B cell (primary cell): Measurements from ENCODE around the gene MAP2K5. TPM values are rescaled to one million over a fixed set of nuclear protein-coding genes. Genes with fewer than 3 reads are reported as not detected.

Experiments used
- ATAC-seq: fragments of 200-7000 bp; cut with Tn5 transposase; one replicate; pipeline ENCODE4 v1.10.0; 2021; ENCODE audit warnings: low read depth, mild to moderate bottlenecking, moderate number of reproducible peaks, moderate library complexity
- CTCF ChIA-PET: fragments of 350-600 bp; sonication (Branson Sonifier 250); formaldehyde crosslinking; loops from one replicate; lab custom pipeline; 2021; ENCODE audit warnings: antibody characterized with exemption, inconsistent platforms; lab: Charles Lee
- POLR2A ChIA-PET: fragments of 350-600 bp; sonication (Branson Sonifier 250); formaldehyde crosslinking; loops from one replicate; lab custom pipeline; 2021; ENCODE audit warnings: antibody characterized with exemption; lab: Charles Lee
- DNase-seq: peaks from one replicate; pipeline ENCODE4 v3.0.0; 2013
- H2AFZ ChIP-seq: 2 replicates; pipeline ENCODE4 v1.6.1; 2012; ENCODE audit warnings: mild to moderate bottlenecking, low read depth, low read length; ENCODE audit not compliant: insufficient read depth, poor library complexity, severe bottlenecking
- H3K27ac ChIP-seq, 2 donors: 1 replicate in 1 of 2; 2 replicates in 1 of 2; pipeline ENCODE4 v1.5.1; 2012 to 2013; ENCODE audit warnings: low read length in 2 of 2, mild to moderate bottlenecking in 2 of 2, moderate library complexity in 1 of 2
- H3K27me3 ChIP-seq, 4 experiments: fragments of 200-600 bp in 1 of 4; sonication (generic) in 1 of 4; replicated peaks in 1 of 4; 1 replicate in 2 of 4; 2 replicates in 2 of 4; pipeline versions ENCODE4 v1.6.1 to v1.7.0; 2013 to 2016; ENCODE audit warnings: low read length in 3 of 4, mild to moderate bottlenecking in 2 of 4, mixed read lengths in 1 of 4, moderate library complexity in 1 of 4; ENCODE audit not compliant: insufficient read depth in 4 of 4, control insufficient read depth in 3 of 4; ENCODE audit errors: control extremely low read depth in 1 of 4
- H3K36me3 ChIP-seq, 2 experiments: replicated peaks in 1 of 2; 1 replicate in 1 of 2; 2 replicates in 1 of 2; pipeline versions ENCODE4 v1.6.1 to v1.7.1; 2013; ENCODE audit warnings: low read length in 1 of 2; ENCODE audit not compliant: insufficient read depth in 2 of 2, control insufficient read depth in 1 of 2; ENCODE audit errors: control extremely low read depth in 1 of 2, extremely low read depth in 1 of 2
- H3K4me1 ChIP-seq, 2 donors: fragments of 200-600 bp in 1 of 2; sonication (generic) in 1 of 2; 1 replicate in 1 of 2; 2 replicates in 1 of 2; pipeline versions ENCODE4 v1.5.1 to v1.6.1; 2013 to 2017; ENCODE audit warnings: low read length in 2 of 2; ENCODE audit not compliant: control insufficient read depth in 2 of 2, insufficient read depth in 2 of 2
- H3K4me2 ChIP-seq: replicated peaks from 2 replicates; pipeline ENCODE3; 2012; ENCODE audit warnings: mild to moderate bottlenecking, low read depth, low read length; ENCODE audit not compliant: poor library complexity, severe bottlenecking
- H3K4me3 ChIP-seq, 5 experiments: fragments of 200-600 bp in 1 of 5; sonication (generic) in 1 of 5; 1 replicate in 3 of 5; 2 replicates in 2 of 5; pipeline versions ENCODE4 v1.5.1 to v1.7.0; 2011 to 2016; ENCODE audit warnings: low read length in 4 of 5, mild to moderate bottlenecking in 4 of 5, low read depth in 2 of 5, control low read depth in 1 of 5, moderate library complexity in 1 of 5; ENCODE audit not compliant: insufficient read depth in 1 of 5; ENCODE audit errors: control extremely low read depth in 1 of 5, extremely low read depth in 1 of 5
- H3K79me2 ChIP-seq: fragments of 200-600 bp; sonication (generic); one replicate; pipeline ENCODE4 v1.6.0; 2016; ENCODE audit warnings: low read length; ENCODE audit not compliant: control insufficient read depth, insufficient read depth
- H3K9ac ChIP-seq: fragments of 200-600 bp; sonication (generic); 2 replicates; pipeline ENCODE4 v1.6.1; 2017; ENCODE audit warnings: mild to moderate bottlenecking, low read length, moderate library complexity
- H3K9me3 ChIP-seq, 3 donors: one replicate each; pipeline versions ENCODE4 v1.6.1 to v1.7.1; 2013; ENCODE audit warnings: low read length in 2 of 3; ENCODE audit not compliant: control insufficient read depth in 2 of 3, insufficient read depth in 1 of 3; ENCODE audit errors: control extremely low read depth in 1 of 3
- H4K20me1 ChIP-seq: 2 replicates; pipeline ENCODE4 v1.6.0; 2012; ENCODE audit warnings: mild to moderate bottlenecking, low read length; ENCODE audit not compliant: insufficient read depth, control insufficient read depth, poor library complexity, severe bottlenecking
- H3K27ac Mint-ChIP-seq: one replicate; pipeline ENCODE4 v1.8.0; 2021; ENCODE audit warnings: mixed read lengths
- H3K27me3 Mint-ChIP-seq: one replicate; pipeline ENCODE4 v1.8.0; 2021; ENCODE audit warnings: mixed read lengths
- H3K4me1 Mint-ChIP-seq: one replicate; pipeline ENCODE4 v1.8.0; 2021; ENCODE audit warnings: mixed read lengths
- H3K4me3 Mint-ChIP-seq: one replicate; pipeline ENCODE4 v1.8.0; 2021; ENCODE audit warnings: mixed read lengths
- H3K9me3 Mint-ChIP-seq: one replicate; pipeline ENCODE4 v1.8.0; 2022; ENCODE audit warnings: mixed read lengths; ENCODE audit not compliant: insufficient read depth
- CTCF ChIP-seq: fragments of 200-600 bp; IDR thresholded peaks from one replicate; pipeline ENCODE4 v1.8.0; 2022; ENCODE audit warnings: antibody characterized with exemption, mild to moderate bottlenecking
- EZH2 ChIP-seq: IDR thresholded peaks from 2 replicates; pipeline ENCODE4 v1.6.1; 2012; ENCODE audit warnings: borderline replicate concordance, low read depth, mild to moderate bottlenecking, moderate library complexity, low read length; ENCODE audit not compliant: insufficient read depth, poor library complexity, severe bottlenecking
- WGBS: methylation state at CpG from one replicate; pipeline ENCODE4 v1.1.5; 2013; ENCODE audit warnings: missing lambda C conversion rate; ENCODE audit not compliant: insufficient coverage; 5-methylcytosine and 5-hydroxymethylcytosine counted together
- intact Hi-C: fragments of 100-400 bp; cut with micrococcal nuclease; formaldehyde crosslinking; loops from one replicate; pipeline ENCODE4 v1.10.0; 2022
- polyA plus RNA-seq: library from polyadenylated mRNA; depleted of rRNA; stranded (reverse); fragments of >200 nt; gene quantifications from 2 replicates; pipeline ENCODE4 v1.2.3, GENCODE V29; 2012
- total RNA-seq, 2 donors: library from RNA; stranded (reverse); fragments of 120-200 nt in 1 of 2; gene quantifications; 1 replicate in 1 of 2; 2 replicates in 1 of 2; pipeline versions ENCODE4 v1.2.3 to v1.2.4, GENCODE V29; 2013 to 2022

The MAP2K5 gene
- total and polyA plus RNA-seq, 2 donors (not counting 1 experiment from before 2014, with no cell fraction given): 11.1 to 40.0 TPM

- no peak overlapping the region for H3K27ac Mint-ChIP-seq
- WGBS: 36% methylated on average over 2 of the region's 7 CpGs
Measured at GRCh38 chr15:67758619-67759300, 216.3 kb downstream of the MAP2K5 start.

More at GRCh38 chr15:67758619-67759300, 216.3 kb downstream of the MAP2K5 start:
- H3K9ac ChIP-seq: no peak overlapping the region
- H3K9me3 ChIP-seq: no peaks in the 10 kb centered on the region
- H3K79me2 ChIP-seq: no peaks in the 10 kb centered on the region
- no peak overlapping the region for H3K27ac ChIP-seq
- ATAC-seq (no peak), DNase-seq (no peak)
- H3K27me3 ChIP-seq: no peaks in the 10 kb centered on the region
- H3K27me3 Mint-ChIP-seq: no peaks in the 10 kb centered on the region
- peaks cover 0 to 2% of the 10 kb centered on the region in 2 experiments for H3K36me3 ChIP-seq
- H3K4me3 ChIP-seq: no peak overlapping the region
- ChIA-PET CTCF (no interaction called here), POLR2A (no interaction called here)
- no peak overlapping the region for H2AFZ ChIP-seq
- intact Hi-C loops: no loop called here
- H3K4me2 ChIP-seq: no peak overlapping the region
- peaks cover 38% of the 10 kb centered on the region for H3K4me1 Mint-ChIP-seq
- H3K4me1 ChIP-seq: peaks cover 20 to 24% of the 10 kb centered on the region in 2 donors
- no peak overlapping the region for H3K4me3 Mint-ChIP-seq
- no peaks in the 10 kb centered on the region for H3K9me3 Mint-ChIP-seq
- no peak for TF ChIP-seq EZH2
- no peak for TF ChIP-seq CTCF
- H4K20me1 ChIP-seq: no peaks in the 10 kb centered on the region
